PFSK-1 (cell line): ENCODE data around the gene SRPRB.

Source experiments
- FOXP2 ChIP-seq: optimal IDR thresholded peaks from 2 replicates; pipeline ENCODE3; 2011; ENCODE audit warnings: borderline replicate concordance, control low read depth, inconsistent platforms; ENCODE audit not compliant: insufficient read depth; ENCODE audit errors: extremely low read length, extremely low read depth
- POLR2AphosphoS5 ChIP-seq: IDR thresholded peaks from 2 replicates; pipeline ENCODE4 v1.6.1; 2012; ENCODE audit warnings: low read depth, mild to moderate bottlenecking, control low read depth, low read length, moderate library complexity
- REST ChIP-seq, 2 experiments: IDR thresholded peaks; 2 replicates each; pipeline versions ENCODE4 v1.6.1 to v1.8.0; 2011 to 2012; ENCODE audit warnings: low read depth in 2 of 2, low read length in 2 of 2, control low read depth in 1 of 2, inconsistent platforms in 1 of 2, mild to moderate bottlenecking in 1 of 2, moderate library complexity in 1 of 2; ENCODE audit not compliant: insufficient read depth in 1 of 2
- SIN3A ChIP-seq: IDR thresholded peaks from 2 replicates; pipeline ENCODE4 v1.6.1; 2012; ENCODE audit warnings: mild to moderate bottlenecking, low read length, moderate library complexity, borderline replicate concordance; ENCODE audit not compliant: insufficient read depth
- TAF1 ChIP-seq: IDR thresholded peaks from 2 replicates; pipeline ENCODE4 v1.6.1; 2012; ENCODE audit warnings: low read length, control low read depth, borderline replicate concordance; ENCODE audit not compliant: insufficient read depth

The SRPRB gene

DNA sequence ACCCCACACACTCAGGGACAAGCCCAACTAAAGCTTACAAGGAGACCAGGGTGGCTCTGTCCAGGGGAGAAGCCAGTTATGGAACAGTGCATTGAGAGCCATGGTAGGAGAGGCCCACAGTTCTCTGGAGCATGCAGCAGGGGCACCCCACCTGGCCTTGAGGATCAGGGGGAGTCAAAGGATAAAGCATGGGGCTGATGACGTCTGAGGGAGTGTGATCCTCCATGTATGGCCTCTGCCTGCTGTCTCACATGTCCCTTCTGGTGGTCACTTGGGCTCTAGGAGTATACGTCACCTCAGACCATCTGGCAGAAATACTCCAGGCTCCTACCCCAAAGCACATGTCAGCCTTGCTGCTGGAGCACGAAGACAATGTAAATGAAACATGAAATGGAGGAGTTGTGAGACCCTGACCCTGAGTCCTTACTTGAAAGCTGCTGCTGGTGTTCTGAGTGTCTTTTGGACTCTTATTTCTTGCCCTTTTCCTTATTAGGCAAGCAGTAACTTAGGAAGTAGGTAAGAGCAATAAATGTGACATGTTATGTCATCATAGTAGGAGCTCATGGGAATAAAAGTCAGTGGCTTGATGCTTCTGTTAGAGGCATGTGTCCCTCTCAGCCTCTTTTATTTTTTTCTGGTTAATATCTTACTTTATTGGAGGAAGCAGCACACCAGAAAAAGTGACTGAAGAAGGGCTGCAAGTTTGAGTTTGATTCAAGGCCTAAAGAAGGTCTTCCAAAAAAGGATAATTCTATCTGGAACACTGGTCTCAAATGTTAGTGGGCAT is 15.5 kb downstream of the SRPRB start:
- TF ChIP-seq SIN3A (no peak), TAF1 (no peak), POLR2AphosphoS5 (no peak), FOXP2 (no peak), REST (IDR thresholded peaks at IDR 0.05; ENCODE audit: insufficient read depth in 1 of 2, low read depth in 2 of 2, low read length in 2 of 2) (no peak)

DNA sequence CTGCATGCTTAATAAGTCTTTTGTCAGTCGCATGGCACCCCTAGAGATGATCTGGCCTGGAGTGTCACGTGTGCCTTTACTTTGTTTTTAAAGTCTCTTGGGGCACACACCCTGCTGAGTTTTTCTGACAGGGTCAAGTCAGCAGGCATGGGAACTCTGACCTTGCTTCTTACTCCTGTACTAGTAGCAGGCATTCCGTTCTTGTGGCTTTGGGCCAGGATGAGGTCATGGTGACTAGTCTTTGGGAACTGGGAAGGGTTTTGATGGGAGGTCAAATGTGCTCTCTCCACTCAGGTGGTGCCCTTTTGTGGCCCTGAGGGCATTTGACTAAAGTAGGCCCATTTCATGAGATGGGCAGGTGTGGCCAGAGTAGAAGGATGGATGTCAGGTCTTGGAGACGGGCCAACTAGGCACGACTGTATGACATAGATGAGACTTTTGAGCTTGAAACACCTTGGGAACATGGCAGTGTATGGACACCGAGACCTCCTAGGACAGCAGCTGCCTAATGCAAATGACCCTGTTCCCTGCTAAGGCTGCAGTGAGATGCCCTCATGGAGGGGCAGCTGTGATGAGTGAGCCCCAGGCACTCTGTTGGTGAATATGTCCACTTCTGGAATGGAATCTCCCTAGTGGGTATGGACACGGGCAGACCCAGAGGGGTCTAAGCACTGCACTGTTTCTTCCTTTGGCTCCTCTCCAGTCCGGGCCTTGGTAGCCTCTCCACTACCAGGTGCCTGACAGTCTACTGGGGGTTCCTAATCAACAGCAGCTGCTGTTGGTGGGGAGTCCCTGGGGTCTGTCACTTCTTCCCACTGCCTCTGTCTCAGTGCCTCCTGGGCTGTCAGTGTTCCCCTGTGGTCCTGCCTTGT is 16.4 kb downstream of the SRPRB start:
- no peak for TF ChIP-seq FOXP2
- TF ChIP-seq REST (IDR thresholded peaks at IDR 0.05; ENCODE audit: insufficient read depth in 1 of 2, low read depth in 2 of 2, low read length in 2 of 2): no peak
- TF ChIP-seq TAF1: no peak
- no peak for TF ChIP-seq POLR2AphosphoS5
- TF ChIP-seq SIN3A: no peak

- TF ChIP-seq POLR2AphosphoS5: no peak
- TF ChIP-seq REST (IDR thresholded peaks at IDR 0.05; ENCODE audit: insufficient read depth in 1 of 2, low read depth in 2 of 2, low read length in 2 of 2): no peak
- no peak for TF ChIP-seq FOXP2
- TF ChIP-seq TAF1: no peak
- TF ChIP-seq SIN3A: no peak
Measured at GRCh38 chr3:133824961-133825485, 19.4 kb downstream of the SRPRB start.

- TF ChIP-seq REST (IDR thresholded peaks at IDR 0.05; ENCODE audit: insufficient read depth in 1 of 2, low read depth in 2 of 2, low read length in 2 of 2) (no peak), TAF1 (no peak), POLR2AphosphoS5 (no peak), SIN3A (no peak), FOXP2 (no peak)
Measured at GRCh38 chr3:133825969-133826727, 20.5 kb downstream of the SRPRB start.
